WTC11 (cell line): ENCODE data around the gene SYCE3.

ENCODE experiments used
- FOXP1 ChIP-seq: sonication (generic); formaldehyde crosslinking; IDR thresholded peaks from 2 replicates; pipeline ENCODE4 v1.8.0; 2022; ENCODE audit warnings: missing genetic modification reagents, mild to moderate bottlenecking, moderate library complexity, borderline replicate concordance
- JUN ChIP-seq: sonication (generic); formaldehyde crosslinking; IDR thresholded peaks from 2 replicates; pipeline ENCODE4 v1.8.0; 2023; ENCODE audit warnings: mild to moderate bottlenecking, missing genetic modification reagents
- SP1 ChIP-seq: sonication (generic); formaldehyde crosslinking; conservative IDR thresholded peaks from 2 replicates; pipeline ENCODE4 v1.8.1; 2022; ENCODE audit warnings: missing genetic modification reagents
- TP53 ChIP-seq: sonication (generic); formaldehyde crosslinking; IDR thresholded peaks from 2 replicates; pipeline ENCODE4 v1.8.1; 2023; ENCODE audit warnings: mild to moderate bottlenecking, missing genetic modification reagents
- ZNF121 ChIP-seq: sonication (generic); formaldehyde crosslinking; IDR thresholded peaks from 2 replicates; pipeline ENCODE4 v1.8.0; 2023; ENCODE audit warnings: missing genetic modification reagents
- TF ChIP-seq, protein P1 (sequence below): sonication (generic); formaldehyde crosslinking; IDR thresholded peaks from 2 replicates; pipeline ENCODE4 v1.8.1; 2022; ENCODE audit warnings: low read depth, missing genetic modification reagents, borderline replicate concordance
- TF ChIP-seq, protein P2 (sequence below): sonication (generic); formaldehyde crosslinking; IDR thresholded peaks from 2 replicates; pipeline ENCODE4 v1.8.0; 2022; ENCODE audit warnings: mild to moderate bottlenecking, missing genetic modification reagents
- TF ChIP-seq, protein P3 (sequence below): fragments of 250-450 bp; sonication (Bioruptor Pico); IDR thresholded peaks from 2 replicates; pipeline ENCODE4 v1.9.0; 2021; ENCODE audit warnings: moderate library complexity, mild to moderate bottlenecking, inconsistent platforms, borderline replicate concordance
- TF ChIP-seq, protein P4 (sequence below): fragments of 200-600 bp; IDR thresholded peaks from 2 replicates; pipeline ENCODE4 v1.8.0; 2022; ENCODE audit warnings: antibody characterized with exemption
- TF ChIP-seq, protein P5 (sequence below): sonication (generic); formaldehyde crosslinking; IDR thresholded peaks from 2 replicates; pipeline ENCODE4 v1.8.0; 2022; ENCODE audit warnings: mild to moderate bottlenecking, missing genetic modification reagents
- TF ChIP-seq, protein P6 (sequence below): sonication (generic); formaldehyde crosslinking; IDR thresholded peaks from 2 replicates; pipeline ENCODE4 v1.8.0; 2023; ENCODE audit warnings: mild to moderate bottlenecking, missing genetic modification reagents
- TF ChIP-seq, protein P7 (sequence below): sonication (generic); formaldehyde crosslinking; conservative IDR thresholded peaks from 2 replicates; pipeline ENCODE4 v1.8.1; 2023; ENCODE audit warnings: mild to moderate bottlenecking, low read depth, missing genetic modification reagents, moderate library complexity
- TF ChIP-seq, protein P8 (sequence below): sonication (generic); formaldehyde crosslinking; IDR thresholded peaks from 2 replicates; pipeline ENCODE4 v1.8.1; 2022; ENCODE audit warnings: mild to moderate bottlenecking, moderate library complexity, missing genetic modification reagents

DNA sequence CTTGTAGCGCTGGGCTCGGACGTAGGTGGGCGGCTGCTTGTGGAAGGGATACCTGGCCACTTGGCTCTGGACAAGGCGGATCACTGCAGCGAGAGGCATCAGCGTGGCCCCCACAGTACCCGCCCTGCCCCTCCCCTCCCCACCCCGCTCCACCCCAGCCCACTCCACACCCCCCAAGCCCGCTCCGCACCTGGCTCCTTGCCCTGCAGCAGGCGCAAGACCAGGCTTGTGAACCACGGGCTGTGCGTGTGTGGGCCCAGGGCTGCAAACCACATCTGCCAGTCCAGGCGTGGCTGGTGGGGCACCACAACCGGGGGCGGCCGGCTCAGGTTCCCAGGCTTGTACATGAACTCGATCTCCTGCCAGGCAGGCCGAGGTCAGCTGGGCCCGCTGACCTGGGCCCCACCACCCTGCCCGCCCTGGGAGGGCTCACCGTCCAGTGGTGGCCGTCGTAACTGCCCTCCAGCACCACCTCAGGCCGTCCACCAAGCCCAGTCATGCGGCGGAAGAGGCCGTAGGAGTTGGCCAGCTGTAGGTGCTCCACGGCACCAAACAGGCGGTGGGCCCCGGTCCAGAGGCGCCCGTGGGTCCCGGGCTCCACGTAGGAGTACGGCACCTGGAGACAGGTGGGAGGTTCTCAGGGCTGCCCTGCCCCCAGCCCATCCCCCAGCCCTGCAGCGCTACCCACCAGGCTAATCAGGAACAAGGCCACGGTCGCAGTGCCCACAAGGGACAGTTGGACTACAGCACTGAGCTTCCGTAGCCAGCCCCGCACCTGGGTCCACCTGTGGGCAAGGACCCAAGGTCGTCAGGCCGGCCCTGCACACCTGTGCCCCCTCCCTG lies 58.1 kb downstream of the SYCE3 start:
- TF ChIP-seq FOXP1 (CRISPR knock-in tag) (no peak), TP53 (CRISPR knock-in tag) (no peak), JUN (CRISPR knock-in tag) (no peak), ZNF121 (CRISPR knock-in tag) (no peak), SP1 (CRISPR knock-in tag) (no peak)
- TF ChIP-seq, protein P1, sequence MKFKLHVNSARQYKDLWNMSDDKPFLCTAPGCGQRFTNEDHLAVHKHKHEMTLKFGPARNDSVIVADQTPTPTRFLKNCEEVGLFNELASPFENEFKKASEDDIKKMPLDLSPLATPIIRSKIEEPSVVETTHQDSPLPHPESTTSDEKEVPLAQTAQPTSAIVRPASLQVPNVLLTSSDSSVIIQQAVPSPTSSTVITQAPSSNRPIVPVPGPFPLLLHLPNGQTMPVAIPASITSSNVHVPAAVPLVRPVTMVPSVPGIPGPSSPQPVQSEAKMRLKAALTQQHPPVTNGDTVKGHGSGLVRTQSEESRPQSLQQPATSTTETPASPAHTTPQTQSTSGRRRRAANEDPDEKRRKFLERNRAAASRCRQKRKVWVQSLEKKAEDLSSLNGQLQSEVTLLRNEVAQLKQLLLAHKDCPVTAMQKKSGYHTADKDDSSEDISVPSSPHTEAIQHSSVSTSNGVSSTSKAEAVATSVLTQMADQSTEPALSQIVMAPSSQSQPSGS (CRISPR knock-in tag): no peak
- TF ChIP-seq, protein P2, sequence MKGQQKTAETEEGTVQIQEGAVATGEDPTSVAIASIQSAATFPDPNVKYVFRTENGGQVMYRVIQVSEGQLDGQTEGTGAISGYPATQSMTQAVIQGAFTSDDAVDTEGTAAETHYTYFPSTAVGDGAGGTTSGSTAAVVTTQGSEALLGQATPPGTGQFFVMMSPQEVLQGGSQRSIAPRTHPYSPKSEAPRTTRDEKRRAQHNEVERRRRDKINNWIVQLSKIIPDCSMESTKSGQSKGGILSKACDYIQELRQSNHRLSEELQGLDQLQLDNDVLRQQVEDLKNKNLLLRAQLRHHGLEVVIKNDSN (CRISPR knock-in tag): no peak
- TF ChIP-seq, protein P3, sequence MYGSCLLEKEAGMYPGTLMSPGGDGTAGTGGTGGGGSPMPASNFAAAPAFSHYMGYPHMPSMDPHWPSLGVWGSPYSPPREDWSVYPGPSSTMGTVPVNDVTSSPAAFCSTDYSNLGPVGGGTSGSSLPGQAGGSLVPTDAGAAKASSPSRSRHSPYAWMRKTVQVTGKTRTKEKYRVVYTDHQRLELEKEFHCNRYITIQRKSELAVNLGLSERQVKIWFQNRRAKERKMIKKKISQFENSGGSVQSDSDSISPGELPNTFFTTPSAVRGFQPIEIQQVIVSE (CRISPR knock-in tag): no peak
- TF ChIP-seq, protein P4, sequence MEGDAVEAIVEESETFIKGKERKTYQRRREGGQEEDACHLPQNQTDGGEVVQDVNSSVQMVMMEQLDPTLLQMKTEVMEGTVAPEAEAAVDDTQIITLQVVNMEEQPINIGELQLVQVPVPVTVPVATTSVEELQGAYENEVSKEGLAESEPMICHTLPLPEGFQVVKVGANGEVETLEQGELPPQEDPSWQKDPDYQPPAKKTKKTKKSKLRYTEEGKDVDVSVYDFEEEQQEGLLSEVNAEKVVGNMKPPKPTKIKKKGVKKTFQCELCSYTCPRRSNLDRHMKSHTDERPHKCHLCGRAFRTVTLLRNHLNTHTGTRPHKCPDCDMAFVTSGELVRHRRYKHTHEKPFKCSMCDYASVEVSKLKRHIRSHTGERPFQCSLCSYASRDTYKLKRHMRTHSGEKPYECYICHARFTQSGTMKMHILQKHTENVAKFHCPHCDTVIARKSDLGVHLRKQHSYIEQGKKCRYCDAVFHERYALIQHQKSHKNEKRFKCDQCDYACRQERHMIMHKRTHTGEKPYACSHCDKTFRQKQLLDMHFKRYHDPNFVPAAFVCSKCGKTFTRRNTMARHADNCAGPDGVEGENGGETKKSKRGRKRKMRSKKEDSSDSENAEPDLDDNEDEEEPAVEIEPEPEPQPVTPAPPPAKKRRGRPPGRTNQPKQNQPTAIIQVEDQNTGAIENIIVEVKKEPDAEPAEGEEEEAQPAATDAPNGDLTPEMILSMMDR: no peak
- TF ChIP-seq, protein P5, sequence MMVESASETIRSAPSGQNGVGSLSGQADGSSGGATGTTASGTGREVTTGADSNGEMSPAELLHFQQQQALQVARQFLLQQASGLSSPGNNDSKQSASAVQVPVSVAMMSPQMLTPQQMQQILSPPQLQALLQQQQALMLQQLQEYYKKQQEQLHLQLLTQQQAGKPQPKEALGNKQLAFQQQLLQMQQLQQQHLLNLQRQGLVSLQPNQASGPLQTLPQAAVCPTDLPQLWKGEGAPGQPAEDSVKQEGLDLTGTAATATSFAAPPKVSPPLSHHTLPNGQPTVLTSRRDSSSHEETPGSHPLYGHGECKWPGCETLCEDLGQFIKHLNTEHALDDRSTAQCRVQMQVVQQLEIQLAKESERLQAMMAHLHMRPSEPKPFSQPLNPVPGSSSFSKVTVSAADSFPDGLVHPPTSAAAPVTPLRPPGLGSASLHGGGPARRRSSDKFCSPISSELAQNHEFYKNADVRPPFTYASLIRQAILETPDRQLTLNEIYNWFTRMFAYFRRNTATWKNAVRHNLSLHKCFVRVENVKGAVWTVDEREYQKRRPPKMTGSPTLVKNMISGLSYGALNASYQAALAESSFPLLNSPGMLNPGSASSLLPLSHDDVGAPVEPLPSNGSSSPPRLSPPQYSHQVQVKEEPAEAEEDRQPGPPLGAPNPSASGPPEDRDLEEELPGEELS (CRISPR knock-in tag): no peak
- TF ChIP-seq, protein P6, sequence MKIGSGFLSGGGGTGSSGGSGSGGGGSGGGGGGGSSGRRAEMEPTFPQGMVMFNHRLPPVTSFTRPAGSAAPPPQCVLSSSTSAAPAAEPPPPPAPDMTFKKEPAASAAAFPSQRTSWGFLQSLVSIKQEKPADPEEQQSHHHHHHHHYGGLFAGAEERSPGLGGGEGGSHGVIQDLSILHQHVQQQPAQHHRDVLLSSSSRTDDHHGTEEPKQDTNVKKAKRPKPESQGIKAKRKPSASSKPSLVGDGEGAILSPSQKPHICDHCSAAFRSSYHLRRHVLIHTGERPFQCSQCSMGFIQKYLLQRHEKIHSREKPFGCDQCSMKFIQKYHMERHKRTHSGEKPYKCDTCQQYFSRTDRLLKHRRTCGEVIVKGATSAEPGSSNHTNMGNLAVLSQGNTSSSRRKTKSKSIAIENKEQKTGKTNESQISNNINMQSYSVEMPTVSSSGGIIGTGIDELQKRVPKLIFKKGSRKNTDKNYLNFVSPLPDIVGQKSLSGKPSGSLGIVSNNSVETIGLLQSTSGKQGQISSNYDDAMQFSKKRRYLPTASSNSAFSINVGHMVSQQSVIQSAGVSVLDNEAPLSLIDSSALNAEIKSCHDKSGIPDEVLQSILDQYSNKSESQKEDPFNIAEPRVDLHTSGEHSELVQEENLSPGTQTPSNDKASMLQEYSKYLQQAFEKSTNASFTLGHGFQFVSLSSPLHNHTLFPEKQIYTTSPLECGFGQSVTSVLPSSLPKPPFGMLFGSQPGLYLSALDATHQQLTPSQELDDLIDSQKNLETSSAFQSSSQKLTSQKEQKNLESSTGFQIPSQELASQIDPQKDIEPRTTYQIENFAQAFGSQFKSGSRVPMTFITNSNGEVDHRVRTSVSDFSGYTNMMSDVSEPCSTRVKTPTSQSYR (CRISPR knock-in tag): no peak
- TF ChIP-seq, protein P7, sequence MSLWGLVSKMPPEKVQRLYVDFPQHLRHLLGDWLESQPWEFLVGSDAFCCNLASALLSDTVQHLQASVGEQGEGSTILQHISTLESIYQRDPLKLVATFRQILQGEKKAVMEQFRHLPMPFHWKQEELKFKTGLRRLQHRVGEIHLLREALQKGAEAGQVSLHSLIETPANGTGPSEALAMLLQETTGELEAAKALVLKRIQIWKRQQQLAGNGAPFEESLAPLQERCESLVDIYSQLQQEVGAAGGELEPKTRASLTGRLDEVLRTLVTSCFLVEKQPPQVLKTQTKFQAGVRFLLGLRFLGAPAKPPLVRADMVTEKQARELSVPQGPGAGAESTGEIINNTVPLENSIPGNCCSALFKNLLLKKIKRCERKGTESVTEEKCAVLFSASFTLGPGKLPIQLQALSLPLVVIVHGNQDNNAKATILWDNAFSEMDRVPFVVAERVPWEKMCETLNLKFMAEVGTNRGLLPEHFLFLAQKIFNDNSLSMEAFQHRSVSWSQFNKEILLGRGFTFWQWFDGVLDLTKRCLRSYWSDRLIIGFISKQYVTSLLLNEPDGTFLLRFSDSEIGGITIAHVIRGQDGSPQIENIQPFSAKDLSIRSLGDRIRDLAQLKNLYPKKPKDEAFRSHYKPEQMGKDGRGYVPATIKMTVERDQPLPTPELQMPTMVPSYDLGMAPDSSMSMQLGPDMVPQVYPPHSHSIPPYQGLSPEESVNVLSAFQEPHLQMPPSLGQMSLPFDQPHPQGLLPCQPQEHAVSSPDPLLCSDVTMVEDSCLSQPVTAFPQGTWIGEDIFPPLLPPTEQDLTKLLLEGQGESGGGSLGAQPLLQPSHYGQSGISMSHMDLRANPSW: no peak
- TF ChIP-seq, protein P8, sequence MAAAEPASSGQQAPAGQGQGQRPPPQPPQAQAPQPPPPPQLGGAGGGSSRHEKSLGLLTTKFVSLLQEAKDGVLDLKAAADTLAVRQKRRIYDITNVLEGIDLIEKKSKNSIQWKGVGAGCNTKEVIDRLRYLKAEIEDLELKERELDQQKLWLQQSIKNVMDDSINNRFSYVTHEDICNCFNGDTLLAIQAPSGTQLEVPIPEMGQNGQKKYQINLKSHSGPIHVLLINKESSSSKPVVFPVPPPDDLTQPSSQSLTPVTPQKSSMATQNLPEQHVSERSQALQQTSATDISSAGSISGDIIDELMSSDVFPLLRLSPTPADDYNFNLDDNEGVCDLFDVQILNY (CRISPR knock-in tag): no peak
